ENCODE measurements around the gene VEGFB.
"Not testable (repeated sequence)": the region's sequence is repeated elsewhere in the genome, so short reads cannot be mapped to it uniquely, and the experiment has no call there.

The VEGFB gene

GRCh38 chr11:64232182-64232966, 2.0 kb upstream of the VEGFB start:
- no peak for DNase-seq

- no peak for DNase-seq
Measured at GRCh38 chr11:64232967-64233315, 1.4 kb upstream of the VEGFB start.

GRCh38 chr11:64234647-64235379, 429 bp downstream of the VEGFB start:
- DNase-seq: peak; percentile 56

- no peak for DNase-seq
Measured at GRCh38 chr11:64235437-64236161, 1.2 kb downstream of the VEGFB start.

GRCh38 chr11:64237484-64237951, 3.1 kb downstream of the VEGFB start:
- DNase-seq: peak; percentile 88

GRCh38 chr11:64238076-64238475, 3.7 kb downstream of the VEGFB start:
- DNase-seq: no peak

GRCh38 chr11:64238999-64239398, 4.6 kb downstream of the VEGFB start:
- no peak for DNase-seq

GRCh38 chr11:64239662-64240434, 5.5 kb downstream of the VEGFB start:
- no peak for DNase-seq

- DNase-seq: peak; percentile 98
Measured at GRCh38 chr11:64240435-64241240, 6.3 kb downstream of the VEGFB start, which contains the start of gene FKBP2. Gene FKBP2, plus strand, starts transcription at chr11:64241095. Its CDS starts 1,293 bp downstream, at chr11:64242388.

GRCh38 chr11:64241241-64241490, 6.8 kb downstream of the VEGFB start:
- peak; percentile 99 for DNase-seq

- peak; percentile 21 for DNase-seq
Measured at GRCh38 chr11:64241491-64242374, 7.3 kb downstream of the VEGFB start.

- no peak for DNase-seq
Measured at GRCh38 chr11:64243236-64243854, 9.0 kb downstream of the VEGFB start.

- no peak for DNase-seq
Measured at GRCh38 chr11:64244107-64244506, 9.7 kb downstream of the VEGFB start.

- DNase-seq: no peak
Measured at GRCh38 chr11:64244966-64245365, 10.6 kb downstream of the VEGFB start.

GRCh38 chr11:64245401-64245796, 11.0 kb downstream of the VEGFB start:
- DNase-seq: no peak

GRCh38 chr11:64245797-64246620, 11.6 kb downstream of the VEGFB start:
- peak; percentile 58 for DNase-seq

- not testable (repeated sequence) for DNase-seq
Measured at GRCh38 chr11:64246621-64246870, 12.2 kb downstream of the VEGFB start.

- DNase-seq: peak; percentile 91
Measured at GRCh38 chr11:64246871-64247728, 12.7 kb downstream of the VEGFB start, which contains the start of gene PPP1R14B. Gene PPP1R14B, minus strand, starts transcription at chr11:64246943. Its CDS starts 270 bp downstream, at chr11:64246673.

Data from NCI-H345 (cell line).